ENCODE measurements around the gene SMG6.

DNA sequence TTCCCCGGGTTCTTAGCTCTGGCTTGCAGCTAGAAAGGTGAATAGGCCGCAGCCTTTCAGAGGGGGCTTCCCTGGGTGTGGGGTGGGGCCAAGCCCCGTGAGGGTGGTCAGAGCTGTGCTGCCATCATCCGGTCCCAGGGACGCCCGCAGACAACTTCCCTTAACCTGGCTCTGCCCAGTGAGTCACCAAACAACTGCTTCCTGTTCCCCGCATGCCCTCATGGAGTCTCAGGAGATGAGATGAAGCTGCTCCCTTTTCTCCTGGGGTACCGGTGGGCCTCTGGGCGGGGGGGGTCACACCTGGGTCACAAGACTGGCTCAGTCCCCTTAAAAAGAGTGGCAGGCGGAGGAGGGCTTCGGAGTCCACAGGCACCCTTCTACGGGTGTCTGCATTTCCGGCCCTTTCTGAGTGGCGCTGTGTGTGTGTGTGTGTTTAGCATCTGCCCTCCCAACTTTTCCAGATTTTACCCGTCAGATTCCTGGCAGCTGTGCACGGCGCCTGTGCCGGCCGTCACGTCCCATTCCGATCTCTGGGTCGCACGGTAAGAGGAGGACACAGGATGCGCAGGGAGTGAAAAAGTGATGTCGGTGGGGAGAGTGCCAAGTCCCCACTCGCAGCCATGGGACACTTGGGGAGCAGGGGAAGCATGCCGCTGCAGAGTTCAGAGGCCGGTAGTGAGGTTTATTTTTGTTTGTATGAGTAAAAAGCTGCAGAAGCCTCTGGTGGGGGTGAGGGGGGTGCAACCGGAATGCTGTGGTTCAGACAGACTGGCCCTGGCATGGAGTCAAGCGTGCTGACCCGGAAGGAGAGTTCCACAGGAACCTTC lies 231.9 kb downstream of the SMG6 start:
- TF ChIP-seq EZH2 (IDR thresholded peaks at IDR 0.05; ENCODE audit: borderline replicate concordance, low read length) = no peak
- TF ChIP-seq, protein P1, sequence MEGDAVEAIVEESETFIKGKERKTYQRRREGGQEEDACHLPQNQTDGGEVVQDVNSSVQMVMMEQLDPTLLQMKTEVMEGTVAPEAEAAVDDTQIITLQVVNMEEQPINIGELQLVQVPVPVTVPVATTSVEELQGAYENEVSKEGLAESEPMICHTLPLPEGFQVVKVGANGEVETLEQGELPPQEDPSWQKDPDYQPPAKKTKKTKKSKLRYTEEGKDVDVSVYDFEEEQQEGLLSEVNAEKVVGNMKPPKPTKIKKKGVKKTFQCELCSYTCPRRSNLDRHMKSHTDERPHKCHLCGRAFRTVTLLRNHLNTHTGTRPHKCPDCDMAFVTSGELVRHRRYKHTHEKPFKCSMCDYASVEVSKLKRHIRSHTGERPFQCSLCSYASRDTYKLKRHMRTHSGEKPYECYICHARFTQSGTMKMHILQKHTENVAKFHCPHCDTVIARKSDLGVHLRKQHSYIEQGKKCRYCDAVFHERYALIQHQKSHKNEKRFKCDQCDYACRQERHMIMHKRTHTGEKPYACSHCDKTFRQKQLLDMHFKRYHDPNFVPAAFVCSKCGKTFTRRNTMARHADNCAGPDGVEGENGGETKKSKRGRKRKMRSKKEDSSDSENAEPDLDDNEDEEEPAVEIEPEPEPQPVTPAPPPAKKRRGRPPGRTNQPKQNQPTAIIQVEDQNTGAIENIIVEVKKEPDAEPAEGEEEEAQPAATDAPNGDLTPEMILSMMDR (conservative IDR thresholded peaks at IDR 0.05 in 1 of 2, IDR thresholded peaks at IDR 0.05 in 1 of 2; ENCODE audit: extremely low read depth in 1 of 2, insufficient read depth in 1 of 2, low read depth in 1 of 2, low read length in 2 of 2) = no peak

Measured in mammary epithelial cell (primary cell).